ENCODE measurements around the gene NPHP4.
"Not testable (repeated sequence)": the region's sequence is repeated elsewhere in the genome, so short reads cannot be mapped to it uniquely, and the experiment has no call there.

NPHP4 gene

GRCh38 chr1:5926686-5927435 lies 65.4 kb downstream of the NPHP4 start:
- DNase-seq = no peak

GRCh38 chr1:5922700-5923330 lies 69.4 kb downstream of the NPHP4 start:
- not testable (repeated sequence) for DNase-seq

GRCh38 chr1:5921671-5922070 lies 70.6 kb downstream of the NPHP4 start:
- no peak for DNase-seq

- DNase-seq = no peak
Observed at GRCh38 chr1:5921129-5921528, 71.1 kb downstream of the NPHP4 start.

- no peak for DNase-seq
Observed at GRCh38 chr1:5920201-5920600, 72.0 kb downstream of the NPHP4 start.

- DNase-seq = no peak
Observed at GRCh38 chr1:5918275-5918649, 74.0 kb downstream of the NPHP4 start.

GRCh38 chr1:5917591-5918274 lies 74.5 kb downstream of the NPHP4 start:
- no peak for DNase-seq

- DNase-seq = no peak
Observed at GRCh38 chr1:5917281-5917590, 75.0 kb downstream of the NPHP4 start.

- no peak for DNase-seq
Observed at GRCh38 chr1:5916572-5917280, 75.5 kb downstream of the NPHP4 start.

GRCh38 chr1:5915587-5916571 lies 76.3 kb downstream of the NPHP4 start:
- DNase-seq = no peak

GRCh38 chr1:5914676-5915365 lies 77.4 kb downstream of the NPHP4 start:
- DNase-seq = no peak

- DNase-seq = no peak
Observed at GRCh38 chr1:5913876-5914275, 78.3 kb downstream of the NPHP4 start.

- DNase-seq = no peak
Observed at GRCh38 chr1:5913078-5913845, 79.0 kb downstream of the NPHP4 start.

GRCh38 chr1:5911871-5912271 lies 80.4 kb downstream of the NPHP4 start:
- DNase-seq = no peak

- no peak for DNase-seq
Observed at GRCh38 chr1:5911157-5911556, 81.1 kb downstream of the NPHP4 start.

GRCh38 chr1:5910666-5911065 lies 81.6 kb downstream of the NPHP4 start:
- no peak for DNase-seq

GRCh38 chr1:5910276-5910620 lies 82.0 kb downstream of the NPHP4 start:
- DNase-seq = no peak

- DNase-seq = no peak
Observed at GRCh38 chr1:5909576-5910275, 82.5 kb downstream of the NPHP4 start.

- no peak for DNase-seq
Observed at GRCh38 chr1:5908461-5909375, 83.5 kb downstream of the NPHP4 start.
